HL-60 (cell line): ENCODE measurements around the gene FFAR2.

Source experiments
- DNase-seq, 2 experiments: peaks; one replicate each; pipeline ENCODE4 v3.0.0-alpha.2; 2010 to 2020; ENCODE audit warnings: low read depth in 1 of 2, low spot score in 1 of 2
- H3K27ac ChIP-seq: fragments of 250-450 bp; sonication (Bioruptor Pico); replicated peaks from 2 replicates; pipeline ENCODE4 v1.5.1; 2020; ENCODE audit warnings: mild to moderate bottlenecking, moderate library complexity
- H3K27me3 ChIP-seq: fragments of 250-450 bp; sonication (Bioruptor Pico); 2 replicates; pipeline ENCODE4 v1.5.1; 2021; ENCODE audit warnings: mild to moderate bottlenecking, moderate library complexity; ENCODE audit not compliant: insufficient read depth, poor library complexity, severe bottlenecking
- H3K4me3 ChIP-seq: replicated peaks from 2 replicates; pipeline ENCODE4 v1.5.1; 2011; ENCODE audit warnings: mild to moderate bottlenecking, control low read depth, low read length; ENCODE audit not compliant: insufficient read depth
- CTCF ChIP-seq: IDR thresholded peaks from one replicate; pipeline ENCODE4 v1.5.1; 2011; ENCODE audit warnings: low read length, control low read depth, inconsistent platforms; ENCODE audit not compliant: insufficient read depth
- GABPA ChIP-seq: IDR thresholded peaks from 2 replicates; pipeline ENCODE4 v1.6.1; 2012; ENCODE audit warnings: low read depth
- POLR2AphosphoS5 ChIP-seq: IDR thresholded peaks from 2 replicates; pipeline ENCODE4 v1.6.1; 2012; ENCODE audit warnings: low read depth
- REST ChIP-seq: IDR thresholded peaks from 2 replicates; pipeline ENCODE4 v1.6.1; 2012; ENCODE audit warnings: low read depth; ENCODE audit not compliant: insufficient replicate concordance
- SPI1 ChIP-seq: IDR thresholded peaks from 2 replicates; pipeline ENCODE4 v1.6.1; 2012; ENCODE audit warnings: low read depth, mild to moderate bottlenecking, borderline replicate concordance

The FFAR2 gene

GRCh38 chr19:35427187-35427586 is 20.9 kb upstream of the FFAR2 start:
- no peaks in the 10 kb centered on the region for H3K27me3 ChIP-seq
- TF ChIP-seq SPI1 (no peak), REST (no peak), GABPA (no peak), POLR2AphosphoS5 (no peak), CTCF (no peak)
- no peak overlapping the region for H3K27ac ChIP-seq
- no peak for DNase-seq
- no peak overlapping the region for H3K4me3 ChIP-seq

- H3K4me3 ChIP-seq = no peak overlapping the region
- DNase-seq = no peak
- TF ChIP-seq GABPA = no peak
- TF ChIP-seq POLR2AphosphoS5 = no peak
- no peak for TF ChIP-seq SPI1
- TF ChIP-seq REST = no peak
- TF ChIP-seq CTCF = no peak
- H3K27me3 ChIP-seq = no peaks in the 10 kb centered on the region
- no peak overlapping the region for H3K27ac ChIP-seq
Observed at GRCh38 chr19:35429698-35430408, 18.2 kb upstream of the FFAR2 start.

GRCh38 chr19:35430409-35431144 is 17.5 kb upstream of the FFAR2 start:
- peak in 1 of 2 experiments; percentile 60 for DNase-seq
- TF ChIP-seq GABPA = peak; percentile 9; the same call in 1 of the 2 replicates
- TF ChIP-seq POLR2AphosphoS5 = no peak
- peak; percentile 67; the same call in 1 of the 2 replicates for TF ChIP-seq SPI1
- Histone ChIP-seq H3K4me3 (no peak overlapping the region), H3K27ac (0 out of 2 replicates have a peak overlapping the region, but pooled peaks have one; percentile 26), H3K27me3 (no peaks in the 10 kb centered on the region)

GRCh38 chr19:35431145-35431807 is 16.8 kb upstream of the FFAR2 start:
- peak in 1 of 2 experiments; percentile 38 for DNase-seq
- Histone ChIP-seq H3K4me3 (no peak overlapping the region), H3K27me3 (no peaks in the 10 kb centered on the region), H3K27ac (0 out of 2 replicates have a peak overlapping the region, but pooled peaks have one; percentile 26)
- TF ChIP-seq REST (no peak), SPI1 (no peak), CTCF (no peak), GABPA (no peak), POLR2AphosphoS5 (no peak)
